ENCODE measurements around the gene PEPD. TPM values are rescaled to one million over a fixed set of nuclear protein-coding genes. Genes with fewer than 3 reads are reported as not detected.

Gene PEPD
- total RNA-seq, 1 experiment from 2014 or later, result 83.1 TPM

GRCh38 chr19:33458807-33459206 is 62.8 kb downstream of the PEPD start (continued):
- no peak for TF ChIP-seq PRRX2 (CRISPR knock-in tag; IDR thresholded peaks at IDR 0.05)

DNA sequence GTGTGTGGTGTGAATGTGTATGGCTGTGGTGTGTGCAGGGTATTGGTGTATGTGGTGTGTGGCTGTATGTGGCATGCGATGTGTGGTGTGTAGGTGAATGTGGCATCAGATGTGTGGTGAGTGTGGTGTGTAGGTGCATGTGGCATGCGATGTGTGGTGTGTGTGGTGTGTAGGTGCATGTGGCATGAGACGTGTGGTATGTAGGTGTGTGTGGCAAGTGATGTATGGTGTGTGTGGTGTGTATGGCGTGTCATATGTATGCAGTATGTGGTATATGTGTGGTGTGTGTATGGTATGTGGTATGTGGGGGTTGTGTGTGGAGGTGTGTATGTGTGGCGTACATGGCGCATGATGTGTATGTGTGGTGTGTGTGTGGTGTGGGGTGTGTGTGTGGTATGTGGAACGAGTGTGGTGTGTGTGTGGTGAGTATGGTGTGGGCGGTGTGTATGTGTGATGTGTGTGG is 63.4 kb downstream of the PEPD start:
- no peak overlapping the region for H3K4me3 Mint-ChIP-seq
- POLR2A ChIA-PET, result no interaction called here
- no peaks in the 10 kb centered on the region for H3K4me1 Mint-ChIP-seq
- CTCF ChIA-PET, result interaction anchor here (1.7 kb wide), 1 partner anchor 42 kb away, joined by 6 read pairs; no protein-coding TSS in a partner anchor
- no peaks in the 10 kb centered on the region for H3K9me3 Mint-ChIP-seq
- H3K27ac Mint-ChIP-seq, result no peak overlapping the region
- H3K36me3 Mint-ChIP-seq, result no peaks in the 10 kb centered on the region
- DNase-seq (ENCODE audit: low spot score), result no peak
- TF ChIP-seq RORB (CRISPR knock-in tag; IDR thresholded peaks at IDR 0.05), result no peak
- TF ChIP-seq, protein P1, sequence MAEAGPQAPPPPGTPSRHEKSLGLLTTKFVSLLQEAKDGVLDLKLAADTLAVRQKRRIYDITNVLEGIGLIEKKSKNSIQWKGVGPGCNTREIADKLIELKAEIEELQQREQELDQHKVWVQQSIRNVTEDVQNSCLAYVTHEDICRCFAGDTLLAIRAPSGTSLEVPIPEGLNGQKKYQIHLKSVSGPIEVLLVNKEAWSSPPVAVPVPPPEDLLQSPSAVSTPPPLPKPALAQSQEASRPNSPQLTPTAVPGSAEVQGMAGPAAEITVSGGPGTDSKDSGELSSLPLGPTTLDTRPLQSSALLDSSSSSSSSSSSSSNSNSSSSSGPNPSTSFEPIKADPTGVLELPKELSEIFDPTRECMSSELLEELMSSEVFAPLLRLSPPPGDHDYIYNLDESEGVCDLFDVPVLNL (CRISPR knock-in tag; IDR thresholded peaks at IDR 0.05; ENCODE audit: borderline replicate concordance, low read depth), result no peak
- no peak for TF ChIP-seq SOX15 (CRISPR knock-in tag; IDR thresholded peaks at IDR 0.05)
- TF ChIP-seq OVOL2 (CRISPR knock-in tag; IDR thresholded peaks at IDR 0.05; ENCODE audit: borderline replicate concordance), result no peak
- no peak for TF ChIP-seq AR (CRISPR knock-in tag; IDR thresholded peaks at IDR 0.05)
- no peak for TF ChIP-seq TEAD4 (CRISPR knock-in tag; IDR thresholded peaks at IDR 0.05)
- TF ChIP-seq ZNF219 (CRISPR knock-in tag; IDR thresholded peaks at IDR 0.05; ENCODE audit: borderline replicate concordance), result no peak
- TF ChIP-seq STAT6 (CRISPR knock-in tag; conservative IDR thresholded peaks at IDR 0.05; ENCODE audit: low read depth), result no peak
- TF ChIP-seq, protein P2, sequence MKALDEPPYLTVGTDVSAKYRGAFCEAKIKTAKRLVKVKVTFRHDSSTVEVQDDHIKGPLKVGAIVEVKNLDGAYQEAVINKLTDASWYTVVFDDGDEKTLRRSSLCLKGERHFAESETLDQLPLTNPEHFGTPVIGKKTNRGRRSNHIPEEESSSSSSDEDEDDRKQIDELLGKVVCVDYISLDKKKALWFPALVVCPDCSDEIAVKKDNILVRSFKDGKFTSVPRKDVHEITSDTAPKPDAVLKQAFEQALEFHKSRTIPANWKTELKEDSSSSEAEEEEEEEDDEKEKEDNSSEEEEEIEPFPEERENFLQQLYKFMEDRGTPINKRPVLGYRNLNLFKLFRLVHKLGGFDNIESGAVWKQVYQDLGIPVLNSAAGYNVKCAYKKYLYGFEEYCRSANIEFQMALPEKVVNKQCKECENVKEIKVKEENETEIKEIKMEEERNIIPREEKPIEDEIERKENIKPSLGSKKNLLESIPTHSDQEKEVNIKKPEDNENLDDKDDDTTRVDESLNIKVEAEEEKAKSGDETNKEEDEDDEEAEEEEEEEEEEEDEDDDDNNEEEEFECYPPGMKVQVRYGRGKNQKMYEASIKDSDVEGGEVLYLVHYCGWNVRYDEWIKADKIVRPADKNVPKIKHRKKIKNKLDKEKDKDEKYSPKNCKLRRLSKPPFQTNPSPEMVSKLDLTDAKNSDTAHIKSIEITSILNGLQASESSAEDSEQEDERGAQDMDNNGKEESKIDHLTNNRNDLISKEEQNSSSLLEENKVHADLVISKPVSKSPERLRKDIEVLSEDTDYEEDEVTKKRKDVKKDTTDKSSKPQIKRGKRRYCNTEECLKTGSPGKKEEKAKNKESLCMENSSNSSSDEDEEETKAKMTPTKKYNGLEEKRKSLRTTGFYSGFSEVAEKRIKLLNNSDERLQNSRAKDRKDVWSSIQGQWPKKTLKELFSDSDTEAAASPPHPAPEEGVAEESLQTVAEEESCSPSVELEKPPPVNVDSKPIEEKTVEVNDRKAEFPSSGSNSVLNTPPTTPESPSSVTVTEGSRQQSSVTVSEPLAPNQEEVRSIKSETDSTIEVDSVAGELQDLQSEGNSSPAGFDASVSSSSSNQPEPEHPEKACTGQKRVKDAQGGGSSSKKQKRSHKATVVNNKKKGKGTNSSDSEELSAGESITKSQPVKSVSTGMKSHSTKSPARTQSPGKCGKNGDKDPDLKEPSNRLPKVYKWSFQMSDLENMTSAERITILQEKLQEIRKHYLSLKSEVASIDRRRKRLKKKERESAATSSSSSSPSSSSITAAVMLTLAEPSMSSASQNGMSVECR (CRISPR knock-in tag; IDR thresholded peaks at IDR 0.05; ENCODE audit: borderline replicate concordance), result no peak
- TF ChIP-seq ZNF423 (CRISPR knock-in tag; IDR thresholded peaks at IDR 0.05), result no peak
- TF ChIP-seq, protein P3, sequence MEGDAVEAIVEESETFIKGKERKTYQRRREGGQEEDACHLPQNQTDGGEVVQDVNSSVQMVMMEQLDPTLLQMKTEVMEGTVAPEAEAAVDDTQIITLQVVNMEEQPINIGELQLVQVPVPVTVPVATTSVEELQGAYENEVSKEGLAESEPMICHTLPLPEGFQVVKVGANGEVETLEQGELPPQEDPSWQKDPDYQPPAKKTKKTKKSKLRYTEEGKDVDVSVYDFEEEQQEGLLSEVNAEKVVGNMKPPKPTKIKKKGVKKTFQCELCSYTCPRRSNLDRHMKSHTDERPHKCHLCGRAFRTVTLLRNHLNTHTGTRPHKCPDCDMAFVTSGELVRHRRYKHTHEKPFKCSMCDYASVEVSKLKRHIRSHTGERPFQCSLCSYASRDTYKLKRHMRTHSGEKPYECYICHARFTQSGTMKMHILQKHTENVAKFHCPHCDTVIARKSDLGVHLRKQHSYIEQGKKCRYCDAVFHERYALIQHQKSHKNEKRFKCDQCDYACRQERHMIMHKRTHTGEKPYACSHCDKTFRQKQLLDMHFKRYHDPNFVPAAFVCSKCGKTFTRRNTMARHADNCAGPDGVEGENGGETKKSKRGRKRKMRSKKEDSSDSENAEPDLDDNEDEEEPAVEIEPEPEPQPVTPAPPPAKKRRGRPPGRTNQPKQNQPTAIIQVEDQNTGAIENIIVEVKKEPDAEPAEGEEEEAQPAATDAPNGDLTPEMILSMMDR (IDR thresholded peaks at IDR 0.05), result no peak
- TF ChIP-seq RELA (CRISPR knock-in tag; IDR thresholded peaks at IDR 0.05; ENCODE audit: borderline replicate concordance), result no peak
- no peak for TF ChIP-seq SP1 (CRISPR knock-in tag; conservative IDR thresholded peaks at IDR 0.05)
- no peak for TF ChIP-seq ZBTB21 (CRISPR knock-in tag; IDR thresholded peaks at IDR 0.05; ENCODE audit: borderline replicate concordance)
- no peak for TF ChIP-seq HMGA2 (CRISPR knock-in tag; IDR thresholded peaks at IDR 0.05)
- no peak for TF ChIP-seq SMAD3 (CRISPR knock-in tag; IDR thresholded peaks at IDR 0.05; ENCODE audit: borderline replicate concordance)
- TF ChIP-seq PRRX2 (CRISPR knock-in tag; IDR thresholded peaks at IDR 0.05), result no peak
- no peak for TF ChIP-seq ZNF232 (CRISPR knock-in tag; IDR thresholded peaks at IDR 0.05)
- TF ChIP-seq ZNF512 (CRISPR knock-in tag; IDR thresholded peaks at IDR 0.05; ENCODE audit: borderline replicate concordance), result no peak
- no peaks in the 10 kb centered on the region for H3K27me3 Mint-ChIP-seq (ENCODE audit: low read depth)
- ATAC-seq, result no peak

Measured in WTC11 (cell line).